Erythroblast (primary cell): ENCODE results near the gene DBX1.

Experiments used
- GATA1 ChIP-seq: IDR thresholded peaks from 2 replicates; pipeline ENCODE4 v1.6.1; 2011; ENCODE audit warnings: low read depth, mild to moderate bottlenecking, control low read depth, low read length, moderate library complexity
- POLR2A ChIP-seq: IDR thresholded peaks from 2 replicates; pipeline ENCODE4 v1.6.1; 2011; ENCODE audit warnings: mild to moderate bottlenecking, low read length

- TF ChIP-seq POLR2A (no peak), GATA1 (no peak)
Measured at GRCh38 chr11:20208622-20209111, 48.4 kb upstream of the DBX1 start.
